ENCODE measurements around the gene SAMD4B. TPM values are rescaled to one million over a fixed set of nuclear protein-coding genes. Genes with fewer than 3 reads are reported as not detected.

SAMD4B gene
- total and polyA plus RNA-seq, 2 of the 8 experiments (the other 6 are each of a cell fraction or from before 2014, with no cell fraction given) = 137 to 158 TPM

- Histone ChIP-seq H4K5ac (ENCODE audit: insufficient read length, low read depth, low read length) (no peak overlapping the region), H3K4me3 (ENCODE audit: extremely low read depth in 1 of 4, insufficient read depth in 2 of 4, low read depth in 3 of 4, low read length in 4 of 4) (no peak overlapping the region), H2BK15ac (ENCODE audit: low read length) (no peak overlapping the region), H2BK5ac (ENCODE audit: low read depth, low read length) (no peak overlapping the region), H3K18ac (ENCODE audit: extremely low read depth, low read length) (no peak overlapping the region), H3K23me2 (ENCODE audit: low read depth, low read length) (peaks cover 5% of the 10 kb centered on the region; the same call in 1 of the 2 replicates), H2AFZ (ENCODE audit: low read length) (no peak overlapping the region), H3K23ac (ENCODE audit: insufficient read length) (no peak overlapping the region), H2BK20ac (ENCODE audit: low read length) (no peak overlapping the region), H3K9me3 (ENCODE audit: insufficient read depth in 2 of 2, low read depth in 1 of 2, low read length in 1 of 2) (no peaks in the 10 kb centered on the region), H3K56ac (replicated peaks; ENCODE audit: insufficient read length, low read depth, low read length) (no peak overlapping the region), H3K36me3 (ENCODE audit: control insufficient read depth in 2 of 4, insufficient read depth in 4 of 4, low read length in 3 of 4) (peaks cover 14 to 38% (median 29%) of the 10 kb centered on the region in 4 experiments), H3K4me1 (replicated peaks in 1 of 4; ENCODE audit: control insufficient read depth in 3 of 4, insufficient read depth in 4 of 4, low read length in 3 of 4) (peaks cover 5 to 13% (median 11%) of the 10 kb centered on the region in 4 experiments; a peak in 6 of 7 replicates), H3K9ac (replicated peaks in 1 of 4; ENCODE audit: extremely low read depth in 1 of 4, low read depth in 3 of 4, low read length in 3 of 4) (no peak overlapping the region; a peak in 1 of 7 replicates), H3K14ac (ENCODE audit: insufficient read length) (no peak overlapping the region), H3K4me2 (ENCODE audit: insufficient read depth in 1 of 2, low read depth in 2 of 2, low read length in 2 of 2) (no peak overlapping the region), H2AK5ac (ENCODE audit: low read depth, low read length) (peak overlapping the region; percentile 34; the same call in 1 of the 2 replicates), H3K27ac (ENCODE audit: low read depth, low read length) (no peak overlapping the region), H3K4ac (replicated peaks; ENCODE audit: insufficient read length, low read depth, low read length) (no peak overlapping the region), H4K91ac (replicated peaks; ENCODE audit: insufficient read length, low read length) (no peak overlapping the region), H2BK12ac (ENCODE audit: low read depth, low read length) (no peak overlapping the region), H3K79me1 (ENCODE audit: low read depth, low read length) (no peaks in the 10 kb centered on the region), H4K8ac (ENCODE audit: extremely low read depth, insufficient read depth, low read length) (no peak overlapping the region), H3K27me3 (replicated peaks in 1 of 4; ENCODE audit: control insufficient read depth in 3 of 4, extremely low read depth in 1 of 4, insufficient read depth in 3 of 4, low read length in 3 of 4) (no peaks in the 10 kb centered on the region), H4K20me1 (replicated peaks in 1 of 2; ENCODE audit: control insufficient read depth in 1 of 2, insufficient read depth in 2 of 2, low read length in 2 of 2) (peaks cover 0 to 5% of the 10 kb centered on the region in 2 experiments), H3K79me2 (ENCODE audit: control insufficient read depth in 1 of 2, insufficient read depth in 2 of 2, low read length in 2 of 2) (no peaks in the 10 kb centered on the region), H2BK120ac (replicated peaks; ENCODE audit: low read depth, low read length) (no peak overlapping the region)
- POLR2A ChIA-PET (ENCODE audit: partially characterized antibody) = interaction anchor here (4.1 to 47.8 kb wide), 5 partner anchors 2 to 35 kb away, joined by 22 to 1154 read pairs (median 29); partner anchors contain the start of genes MED29, PAF1, PLEKHG2 and RPS16
- DNase-seq (ENCODE audit: low read depth in 1 of 2, low spot score in 2 of 2) (no peak), FAIRE-seq (no peak)
- 93 to 100% methylated on average over 4 to 7 of the region's 7 CpGs for WGBS, 2 experiments (ENCODE audit: extremely low coverage in 1 of 2, insufficient coverage in 1 of 2, insufficient read length in 1 of 2, insufficient replicate concordance in 2 of 2, low coverage in 1 of 2, low lambda C conversion rate in 2 of 2, missing lambda C conversion rate in 1 of 2)
- CTCF ChIA-PET (ENCODE audit: partially characterized antibody) = interaction anchor here (0.6 to 3.1 kb wide), 4 partner anchors 12 to 75 kb away, joined by 3 to 14 read pairs (median 8); no protein-coding TSS in a partner anchor
- TF ChIP-seq RXRA (IDR thresholded peaks at IDR 0.05; ENCODE audit: insufficient read depth, low read depth, low read length) (no peak), BRCA1 (IDR thresholded peaks at IDR 0.05; ENCODE audit: low read depth, low read length) (no peak), SP1 (IDR thresholded peaks at IDR 0.05; ENCODE audit: low read depth, low read length) (no peak), POU5F1 (IDR thresholded peaks at IDR 0.05; ENCODE audit: low read depth, low read length) (no peak), YY1 (IDR thresholded peaks at IDR 0.05; ENCODE audit: low read depth, low read length) (no peak), RNF2 (IDR thresholded peaks at IDR 0.05; ENCODE audit: borderline replicate concordance, low read depth, low read length, missing control alignments, poor library complexity, severe bottlenecking) (no peak), CBX8 (IDR thresholded peaks at IDR 0.05; ENCODE audit: borderline replicate concordance, low read depth, low read length) (no peak), RFX5 (IDR thresholded peaks at IDR 0.05; ENCODE audit: borderline replicate concordance, low read depth, low read length) (no peak), HDAC6 (IDR thresholded peaks at IDR 0.05; ENCODE audit: low read depth, low read length) (no peak), CEBPB (IDR thresholded peaks at IDR 0.05; ENCODE audit: low read depth, low read length) (no peak), ASH2L (IDR thresholded peaks at IDR 0.05; ENCODE audit: low read length) (no peak), MAX (IDR thresholded peaks at IDR 0.05) (no peak), EGR1 (IDR thresholded peaks at IDR 0.05; ENCODE audit: borderline replicate concordance, low read depth, low read length) (no peak), EP300 (IDR thresholded peaks at IDR 0.05; ENCODE audit: borderline replicate concordance in 1 of 2, low read depth in 2 of 2, low read length in 2 of 2) (no peak)
Observed at GRCh38 chr19:39425744-39426143, 83.5 kb downstream of the SAMD4B start.

Measured in H1 (cell line).